Transverse colon (tissue), 4 donors: ENCODE data around the gene PTPRE. TPM values are rescaled to one million over a fixed set of nuclear protein-coding genes. Genes with fewer than 3 reads are reported as not detected.

ENCODE experiments used
- DNase-seq: peaks from one replicate; pipeline ENCODE4 v3.0.0-alpha.2; 2019
- H3K27ac ChIP-seq, 4 donors: fragments of 200-600 bp; sonication (generic); 2 replicates each; pipeline ENCODE4 v1.5.1; 2016 to 2018; ENCODE audit warnings: inconsistent platforms in 4 of 4
- H3K27me3 ChIP-seq: fragments of 200-600 bp; sonication (generic); 2 replicates; pipeline ENCODE4 v1.5.1; 2017; ENCODE audit warnings: inconsistent platforms
- H3K36me3 ChIP-seq, 4 donors: fragments of 200-600 bp; sonication (generic); 2 replicates each; pipeline ENCODE4 v1.5.1; 2017 to 2019; ENCODE audit warnings: inconsistent platforms in 4 of 4
- H3K4me1 ChIP-seq, 4 donors: fragments of 200-600 bp; sonication (generic); 2 replicates each; pipeline ENCODE4 v1.5.1; 2017 to 2020; ENCODE audit warnings: inconsistent platforms in 4 of 4
- H3K4me3 ChIP-seq, 4 donors: fragments of 200-600 bp; sonication (generic); 1 replicate in 1 of 4; 2 replicates in 3 of 4; pipeline versions ENCODE4 v1.5.1 to v1.6.1; 2017 to 2019; ENCODE audit warnings: inconsistent platforms in 4 of 4
- H3K9me3 ChIP-seq, 2 donors: fragments of 200-600 bp; sonication (generic); 2 replicates each; pipeline ENCODE4 v1.5.1; 2017 to 2019; ENCODE audit warnings: inconsistent platforms in 2 of 2
- CTCF ChIP-seq, 5 experiments: fragments of 200-600 bp in 3 of 5; fragments of 450-650 bp in 2 of 5; sonication (generic) in 3 of 5; IDR thresholded peaks; 1 replicate in 2 of 5; 2 replicates in 3 of 5; pipeline ENCODE4 v1.5.1; 2016 to 2017; ENCODE audit warnings: antibody characterized with exemption in 5 of 5, inconsistent platforms in 3 of 5, mild to moderate bottlenecking in 2 of 5, moderate library complexity in 1 of 5
- EP300 ChIP-seq: sonication (generic); formaldehyde crosslinking; IDR thresholded peaks from one replicate; pipeline ENCODE4 v1.6.1; 2017; ENCODE audit warnings: antibody characterized with exemption, low read depth
- POLR2A ChIP-seq: fragments of 450-650 bp; IDR thresholded peaks from one replicate; pipeline ENCODE4 v1.6.1; 2016; ENCODE audit warnings: antibody characterized with exemption, mild to moderate bottlenecking, moderate library complexity
- POLR2AphosphoS5 ChIP-seq, 3 donors: sonication (generic); formaldehyde crosslinking; IDR thresholded peaks; one replicate each; pipeline ENCODE4 v1.6.1; 2016; ENCODE audit warnings: antibody characterized with exemption in 3 of 3
- WGBS, 2 donors: methylation state at CpG; one replicate each; pipeline ENCODE4 v1.1.5; 2018; ENCODE audit warnings: low coverage in 1 of 2; 5-methylcytosine and 5-hydroxymethylcytosine counted together
- in situ Hi-C, 4 donors: fragments of 200-750 bp; cut with MboI; loops; one replicate each; pipeline versions ENCODE4 v1.15.0 to v1.15.1; 2017; ENCODE audit warnings: low sequenced_read_pairs in 3 of 4, low pct_ligation_motif_present in 1 of 4, low pct_unique_long_range_greater_than_20kb in 1 of 4
- intact Hi-C: fragments of 100-400 bp; cut with DNase I; formaldehyde crosslinking; loops from one replicate; pipeline ENCODE4 v1.15.1; 2023; ENCODE audit warnings: low total_unique reads
- total RNA-seq, 4 donors: library from RNA; depleted of rRNA; stranded (reverse); fragments of >200 nt; gene quantifications; one replicate each; pipeline ENCODE4 v1.1.0, GENCODE V29; 2016

PTPRE gene
- total RNA-seq, 4 donors from 2014 or later: 25.7 to 43.6 (median 26.7) TPM

- in situ Hi-C loops: loop anchor here in 1 of 4 donors (10.0 kb wide), 1 partner anchor 61 kb away; no protein-coding TSS in a partner anchor
- no peaks in the 10 kb centered on the region for H3K9me3 ChIP-seq
- TF ChIP-seq POLR2A (no peak), EP300 (no peak), CTCF (IDR thresholded peaks at IDR 0.05) (no peak), POLR2AphosphoS5 (IDR thresholded peaks at IDR 0.05) (no peak)
- no peak overlapping the region for H3K4me3 ChIP-seq
- no peak overlapping the region for H3K27ac ChIP-seq
- H3K27me3 ChIP-seq: no peaks in the 10 kb centered on the region
- H3K36me3 ChIP-seq: peaks cover 0 to 8% (median 0%) of the 10 kb centered on the region in 4 donors
- 83 to 87% methylated on average over 10 to 15 of the region's 15 CpGs for WGBS, 2 donors
- intact Hi-C loops: no loop called here
- no peaks in the 10 kb centered on the region for H3K4me1 ChIP-seq
- DNase-seq: peak; percentile 1
Measured at GRCh38 chr10:128083191-128083895, 176.4 kb downstream of the PTPRE start.

GRCh38 chr10:128084364-128084763 lies 177.5 kb downstream of the PTPRE start:
- no peak for DNase-seq
- intact Hi-C loops: no loop called here

GRCh38 chr10:128084991-128085390 lies 178.1 kb downstream of the PTPRE start:
- no peak for TF ChIP-seq EP300
- no peak for TF ChIP-seq CTCF (IDR thresholded peaks at IDR 0.05)
- no peak for TF ChIP-seq POLR2A
- TF ChIP-seq POLR2AphosphoS5 (IDR thresholded peaks at IDR 0.05): no peak
- no peaks in the 10 kb centered on the region for H3K9me3 ChIP-seq
- no peak for DNase-seq
- H3K4me1 ChIP-seq: no peaks in the 10 kb centered on the region
- no peak overlapping the region for H3K27ac ChIP-seq
- intact Hi-C loops (no loop called here), in situ Hi-C loops (loop anchor here in 1 of 4 donors (10.0 kb wide), 1 partner anchor 60 kb away; no protein-coding TSS in a partner anchor)
- H3K4me3 ChIP-seq: no peak overlapping the region
- no peaks in the 10 kb centered on the region for H3K27me3 ChIP-seq
- no peaks in the 10 kb centered on the region for H3K36me3 ChIP-seq
- WGBS, 2 donors: 93 to 97% methylated on average over 3 to 8 of the region's 8 CpGs

More at GRCh38 chr10:128084364-128084763, 177.5 kb downstream of the PTPRE start:
- 91 to 92% methylated on average over 2 to 10 of the region's 10 CpGs for WGBS, 2 donors
- no peak for TF ChIP-seq POLR2A
- TF ChIP-seq CTCF (IDR thresholded peaks at IDR 0.05): no peak
- no peak for TF ChIP-seq POLR2AphosphoS5 (IDR thresholded peaks at IDR 0.05)
- in situ Hi-C loops: loop anchor here in 1 of 4 donors (10.0 kb wide), 1 partner anchor 60 kb away; no protein-coding TSS in a partner anchor
- Histone ChIP-seq H3K9me3 (no peaks in the 10 kb centered on the region), H3K4me3 (no peak overlapping the region), H3K4me1 (no peaks in the 10 kb centered on the region), H3K27ac (no peak overlapping the region), H3K36me3 (no peaks in the 10 kb centered on the region), H3K27me3 (no peaks in the 10 kb centered on the region)

DNA sequence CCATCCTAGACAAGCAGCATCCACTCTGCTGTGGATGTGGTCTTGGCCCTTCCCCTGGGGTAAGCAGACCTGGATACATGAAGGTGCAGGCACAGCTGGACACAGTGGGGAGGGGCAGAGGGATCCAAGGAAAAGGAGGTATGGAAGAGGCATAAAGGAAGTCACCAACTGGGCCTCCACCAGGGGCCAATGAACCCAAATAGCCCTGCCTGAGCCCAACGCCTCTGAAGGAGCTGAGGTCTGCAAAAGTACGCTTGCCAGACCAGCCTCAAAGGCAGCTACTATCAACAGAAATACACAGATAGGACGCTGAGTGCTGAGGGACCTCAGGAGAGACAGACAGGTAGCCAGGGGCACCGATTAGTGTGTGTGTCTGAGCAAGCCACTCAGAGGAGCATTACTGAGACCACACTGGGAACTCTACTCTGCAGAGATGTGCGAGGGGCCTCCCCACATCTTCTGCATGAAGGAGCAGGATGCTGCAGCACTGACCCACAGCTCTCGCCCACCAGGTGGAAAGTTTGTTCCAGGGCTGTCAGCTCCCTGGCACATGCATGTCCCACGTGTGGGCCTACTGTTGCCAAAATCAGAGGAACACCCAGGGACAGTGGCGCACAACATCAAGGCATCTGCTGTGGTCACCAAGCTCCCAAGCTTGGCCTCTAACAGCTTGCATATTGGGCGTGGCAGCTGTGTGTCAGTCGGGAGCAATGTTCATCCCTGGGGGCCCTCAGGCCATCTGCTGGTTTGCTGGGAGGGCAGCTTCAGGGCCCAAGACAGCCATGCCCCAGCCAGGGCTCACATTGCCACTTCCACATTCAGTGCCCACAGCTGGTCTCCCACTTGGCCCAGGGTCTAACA lies 179.3 kb downstream of the PTPRE start:
- Histone ChIP-seq H3K4me1 (no peaks in the 10 kb centered on the region), H3K9me3 (no peaks in the 10 kb centered on the region), H3K27ac (no peak overlapping the region), H3K36me3 (no peaks in the 10 kb centered on the region), H3K4me3 (no peak overlapping the region), H3K27me3 (no peaks in the 10 kb centered on the region)
- no peak for TF ChIP-seq POLR2AphosphoS5 (IDR thresholded peaks at IDR 0.05)
- no peak for TF ChIP-seq EP300
- no peak for TF ChIP-seq POLR2A
- no peak for TF ChIP-seq CTCF (IDR thresholded peaks at IDR 0.05)
- intact Hi-C loops: no loop called here
- in situ Hi-C loops: loop anchor here in 1 of 4 donors (10.0 kb wide), 1 partner anchor 59 kb away; no protein-coding TSS in a partner anchor
- WGBS, 2 donors: 85% methylated on average over 7 of the region's 10 CpGs; no CpG with 5 or more reads in 1 of the 2 donors
- no peak for DNase-seq
